Measurements from ENCODE around the gene MAD1L1.
"Not testable (repeated sequence)": the region's sequence is repeated elsewhere in the genome, so short reads cannot be mapped to it uniquely, and the experiment has no call there.

Gene MAD1L1

GRCh38 chr7:1931951-1932270 is 300.8 kb downstream of the MAD1L1 start:
- DNase-seq: no peak

DNA sequence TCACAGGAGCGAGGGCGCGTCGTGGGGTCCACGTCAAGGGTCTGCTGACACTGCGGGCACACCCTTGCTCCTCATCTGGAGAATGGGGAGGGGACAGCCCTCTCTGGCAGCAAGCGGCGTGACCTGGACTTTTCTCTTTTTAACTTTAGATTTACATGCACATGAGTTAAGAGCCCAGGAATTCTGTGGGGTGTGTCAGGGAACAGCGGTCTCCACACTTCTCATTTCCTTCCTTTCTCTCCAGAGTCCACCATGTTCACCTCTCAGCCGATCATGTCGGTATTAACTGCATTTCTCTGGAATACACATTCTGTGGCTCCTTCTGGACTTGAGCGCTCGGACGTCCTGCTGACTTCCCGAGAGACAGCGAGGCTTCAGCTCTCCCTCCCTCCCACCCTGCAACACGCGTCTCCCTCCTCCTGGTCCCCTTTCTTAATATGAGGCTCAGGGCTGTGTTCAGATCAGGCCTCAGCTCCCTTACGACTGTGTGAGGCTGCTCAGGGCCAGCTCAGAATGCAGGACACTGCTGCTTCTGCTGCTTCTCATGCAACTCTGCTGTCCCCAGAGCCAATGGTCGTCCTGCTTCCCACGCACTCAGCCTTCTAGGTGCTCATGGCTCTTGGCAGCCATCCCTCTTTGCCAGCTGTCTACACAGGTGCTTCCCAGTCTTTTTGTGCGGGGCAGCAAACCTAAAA is 301.3 kb downstream of the MAD1L1 start:
- DNase-seq: no peak

- DNase-seq: no peak
Observed at GRCh38 chr7:1930381-1931065, 302.2 kb downstream of the MAD1L1 start.

- not testable (repeated sequence) for DNase-seq
Observed at GRCh38 chr7:1929349-1929925, 303.3 kb downstream of the MAD1L1 start.

GRCh38 chr7:1928645-1929348 is 303.9 kb downstream of the MAD1L1 start:
- DNase-seq: no peak

- DNase-seq: no peak
Observed at GRCh38 chr7:1927937-1928644, 304.7 kb downstream of the MAD1L1 start.

GRCh38 chr7:1926908-1927306 is 305.8 kb downstream of the MAD1L1 start:
- peak in 3 of 6 experiments; percentile 74 to 81 (median 78) for DNase-seq

DNA sequence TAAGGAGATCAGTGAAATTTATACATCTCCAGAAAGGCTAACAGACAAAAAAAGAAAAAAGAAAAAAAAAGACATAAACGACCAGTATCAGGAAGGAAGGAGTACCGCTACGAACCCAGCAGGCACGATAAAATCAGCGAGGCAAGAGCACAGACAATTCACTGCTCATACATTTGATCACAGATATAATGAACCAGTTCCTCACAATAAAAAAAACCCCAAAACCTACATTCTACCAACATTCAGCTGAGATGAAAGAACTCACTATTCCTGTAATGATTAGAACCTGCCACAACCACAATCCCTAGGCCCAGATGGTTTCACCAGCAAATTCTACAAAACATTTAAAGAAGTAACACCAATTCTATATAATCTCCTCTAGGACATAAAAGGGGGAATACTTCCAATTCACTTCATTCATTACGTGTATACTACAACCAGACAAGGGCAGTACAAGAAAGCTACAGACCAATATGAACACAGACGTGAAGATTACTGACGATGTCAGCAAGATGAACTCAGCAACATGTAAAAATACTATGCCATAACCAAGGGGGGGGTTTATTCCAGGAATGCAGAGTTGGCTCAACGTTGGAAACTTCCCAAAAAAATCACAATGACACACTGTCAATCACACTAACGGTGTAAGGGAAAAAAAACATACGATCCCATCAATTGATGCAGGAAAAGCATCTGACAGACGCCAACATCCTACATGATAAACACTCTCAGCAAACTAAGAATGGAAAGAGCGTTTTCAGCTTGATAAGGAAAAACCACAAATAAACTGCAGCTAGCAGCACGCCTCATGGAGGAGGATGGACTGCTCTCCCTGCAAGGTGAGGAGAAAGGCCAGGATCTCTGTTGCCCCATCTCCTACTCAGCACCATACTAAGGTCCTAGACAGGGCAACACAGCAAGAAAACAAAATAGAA is 306.5 kb downstream of the MAD1L1 start:
- peak; percentile 25 to 76 (median 50) for DNase-seq

DNA sequence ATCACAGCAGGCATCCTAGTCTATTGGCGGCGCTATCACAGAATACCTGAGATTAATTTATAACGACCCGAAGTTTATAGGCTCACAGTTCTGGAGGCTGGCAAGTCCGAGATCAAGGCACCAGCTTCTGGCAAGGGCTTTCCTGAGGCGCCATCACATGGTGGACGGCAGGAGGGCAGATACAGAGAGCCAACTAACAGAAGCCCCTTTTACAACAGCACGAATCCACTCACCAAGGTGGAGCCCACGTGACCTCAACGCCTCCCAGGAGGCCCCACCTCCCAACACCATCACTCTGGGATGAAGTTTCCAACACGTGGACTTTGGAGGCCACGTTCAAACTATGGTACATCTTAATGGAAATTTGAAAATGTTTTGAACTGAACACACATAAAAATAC is 307.4 kb downstream of the MAD1L1 start:
- DNase-seq: peak in 1 of 6 experiments; percentile 47

- DNase-seq: peak in 3 of 6 experiments; percentile 10 to 31 (median 16)
Observed at GRCh38 chr7:1924258-1924817, 308.4 kb downstream of the MAD1L1 start.

DNA sequence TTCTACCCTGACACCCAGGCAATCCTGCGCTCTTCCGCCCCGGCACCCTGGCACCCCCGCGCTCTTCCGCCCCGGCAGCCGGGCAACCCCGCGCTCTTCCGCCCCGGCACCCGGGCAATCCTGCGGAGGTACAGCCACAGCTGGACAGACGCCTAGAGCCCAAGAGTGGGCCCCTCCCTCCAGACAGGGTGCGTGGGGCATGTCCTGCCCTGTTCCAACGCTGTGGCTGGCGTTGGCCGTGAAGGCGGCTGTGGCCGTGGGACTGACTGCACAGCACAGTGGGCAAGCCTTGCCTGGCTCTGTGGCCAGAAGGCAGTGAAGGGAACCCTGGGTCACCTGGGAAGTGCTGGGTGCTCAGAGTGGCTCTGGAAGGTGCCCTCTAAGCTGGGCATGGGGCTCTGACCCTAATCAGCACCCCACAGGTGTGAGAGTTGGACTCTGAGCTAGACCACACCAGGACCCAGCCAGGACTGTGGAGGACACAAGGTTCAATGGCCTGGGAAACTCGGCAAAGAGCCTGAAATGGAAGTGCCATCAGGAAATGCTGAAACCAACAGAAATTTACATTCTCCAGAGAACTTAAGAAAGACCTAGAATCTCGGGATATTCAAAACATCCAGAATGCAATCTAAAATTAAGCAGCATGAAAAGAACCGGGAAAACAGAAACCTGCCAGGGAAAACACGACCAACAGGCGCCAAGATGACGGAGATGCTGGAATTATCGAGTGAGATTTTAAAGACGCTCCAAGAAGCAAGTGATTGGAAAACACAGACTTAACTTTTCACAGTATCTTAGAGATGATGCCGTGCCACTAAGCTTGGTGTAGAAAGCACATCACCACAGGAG is 309.1 kb downstream of the MAD1L1 start:
- DNase-seq: no peak

GRCh38 chr7:1922870-1923236 is 309.9 kb downstream of the MAD1L1 start:
- DNase-seq: no peak

DNA sequence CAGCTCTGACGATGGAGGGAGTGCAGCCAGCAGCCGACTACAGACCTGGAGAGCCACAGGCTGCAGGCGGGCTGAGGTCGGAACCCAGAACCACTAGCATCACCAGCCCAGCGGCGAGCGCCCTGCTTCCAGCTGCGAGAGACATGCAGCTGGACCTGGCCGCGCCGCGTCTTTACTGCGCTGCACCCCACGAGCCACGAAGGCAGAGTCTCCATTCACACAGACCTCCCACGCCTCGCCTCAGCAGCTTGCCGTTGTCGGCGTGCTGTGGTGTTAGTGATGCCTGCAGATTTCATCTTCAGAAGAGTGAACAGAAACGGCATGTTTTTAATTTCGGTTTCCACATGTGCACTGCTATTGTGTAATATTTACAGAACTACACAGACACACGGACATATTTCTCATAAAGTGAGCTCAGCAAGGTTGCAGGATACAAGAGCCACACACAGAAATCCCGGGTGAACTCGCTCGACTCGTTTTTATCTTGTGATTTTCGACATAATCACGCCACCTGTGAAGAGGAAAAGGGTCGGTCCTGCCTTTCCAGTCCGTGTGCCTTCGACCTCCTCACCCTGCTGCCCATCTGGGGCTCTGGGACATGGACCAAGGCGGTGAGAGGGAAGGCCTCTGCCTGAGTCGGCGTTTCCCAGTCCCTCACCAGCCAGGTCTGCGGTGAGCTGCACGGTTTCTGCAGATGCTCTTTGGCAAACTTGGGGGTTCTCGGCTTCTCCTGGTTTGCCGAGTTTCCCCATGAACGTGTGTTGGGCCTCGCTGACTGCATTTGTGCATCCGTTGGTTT is 310.5 kb downstream of the MAD1L1 start:
- DNase-seq: peak in 4 of 6 experiments; percentile 30 to 64 (median 48)

DNA sequence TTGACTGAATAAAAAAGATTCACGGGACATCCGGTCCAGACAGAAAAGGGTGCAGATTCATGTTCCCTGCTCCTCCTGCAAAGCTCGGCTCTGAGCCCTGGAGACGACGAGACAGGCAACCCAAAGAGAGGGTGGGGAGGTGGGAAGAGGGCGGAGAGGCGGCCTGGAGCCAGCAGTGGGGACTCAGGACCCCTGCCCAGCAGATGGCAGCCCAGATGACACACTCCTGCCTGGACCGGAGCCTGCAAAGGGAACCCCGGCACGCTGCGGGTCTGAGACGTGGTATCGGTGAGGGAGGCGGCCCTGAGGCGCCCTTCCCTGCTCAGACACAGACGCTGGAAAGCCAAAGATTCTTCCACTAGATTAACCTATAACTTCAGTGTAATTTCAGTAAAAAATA is 311.9 kb downstream of the MAD1L1 start:
- peak in 1 of 6 experiments; percentile 41 for DNase-seq

DNA sequence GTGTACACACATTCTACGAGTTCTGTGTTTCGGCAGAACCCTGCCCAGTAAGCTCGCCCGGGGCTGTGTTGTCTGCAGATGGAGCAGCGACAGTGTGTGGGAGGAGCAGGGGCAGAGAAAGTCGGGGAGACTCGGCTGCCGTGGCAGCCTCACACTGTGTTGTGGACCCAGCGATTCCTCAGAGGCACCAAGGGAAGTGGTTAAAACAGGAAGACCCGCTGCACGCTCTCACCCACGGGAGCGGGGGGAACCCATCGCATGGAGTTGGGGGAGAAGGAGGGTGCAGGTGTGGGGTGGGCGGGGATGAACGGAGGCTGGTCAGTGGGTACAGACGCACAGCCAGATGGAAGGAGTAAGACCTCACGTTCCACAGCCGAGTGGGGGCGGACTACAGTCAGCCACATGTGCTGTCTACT is 312.5 kb downstream of the MAD1L1 start:
- DNase-seq: peak; percentile 16 to 73 (median 44)

GRCh38 chr7:1919539-1920265 is 313.0 kb downstream of the MAD1L1 start:
- DNase-seq: peak in 2 of 6 experiments; percentile 34 to 50

GRCh38 chr7:1918881-1919525 is 313.7 kb downstream of the MAD1L1 start:
- no peak for DNase-seq

DNA sequence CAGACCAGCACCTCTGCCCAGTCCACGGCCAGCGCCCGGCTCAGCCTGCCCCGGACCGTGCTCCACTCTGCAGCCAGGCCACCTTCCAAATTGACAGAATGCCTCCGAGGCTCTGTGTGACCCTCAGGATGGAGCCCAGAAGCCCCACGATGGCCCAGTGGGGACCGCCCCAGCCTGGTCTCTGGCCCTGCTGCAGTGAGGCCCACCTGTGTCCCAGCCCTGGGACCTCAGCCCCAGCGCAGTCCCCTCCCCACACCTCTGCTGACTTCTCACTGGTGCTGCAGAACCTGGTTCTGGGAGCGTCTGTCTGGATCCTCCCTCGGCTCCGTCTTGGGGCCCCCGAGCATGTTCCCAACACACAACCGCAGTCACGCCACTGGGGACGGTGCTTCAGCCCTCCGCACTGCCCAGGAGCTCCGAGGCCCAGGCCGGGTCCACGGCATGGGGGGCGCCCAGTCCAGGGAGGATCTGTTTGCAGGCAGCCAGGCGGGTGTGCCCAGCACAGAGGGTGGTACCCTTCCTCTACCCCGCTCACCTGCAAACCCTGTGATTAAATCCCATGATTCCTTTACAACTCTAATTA is 314.6 kb downstream of the MAD1L1 start:
- DNase-seq: no peak
